HepG2 (cell line): ENCODE measurements around the gene MIER2. TPM values are rescaled to one million over a fixed set of nuclear protein-coding genes. Genes with fewer than 3 reads are reported as not detected.
A peak's percentile ranks its signal among the peaks of the same experiment; 100 is the strongest.

Source experiments
- ATAC-seq: fragments of 200-7000 bp; cut with Tn5 transposase; 3 replicates; pipeline ENCODE4 v1.9.1; 2020; ENCODE audit warnings: mild to moderate bottlenecking, moderate library complexity
- BruUV-seq: library from RNA; stranded (reverse); fragments of 400-500 nt; replicated peaks from 2 replicates; lab custom pipeline; 2021; lab: Mats Ljungman, UMichigan
- CTCF ChIA-PET: fragments of 300-600 bp; formaldehyde crosslinking; extraction: SDS; loops from one replicate; lab custom pipeline; 2021; ENCODE audit warnings: low total read pairs, inconsistent platforms, low intra/inter-chr PET ratio; lab: Yijun Ruan, JAX
- POLR2A ChIA-PET: fragments of 350-600 bp; sonication (Branson Sonifier 250); formaldehyde crosslinking; loops from one replicate; lab custom pipeline; 2020; ENCODE audit warnings: antibody characterized with exemption, inconsistent platforms; lab: Yijun Ruan, JAX
- DNase-seq: peaks from one replicate; pipeline ENCODE4 v3.0.0-alpha.2; 2015; ENCODE audit warnings: low spot score
- FAIRE-seq: peaks from 3 replicates; lab custom pipeline; 2011; peaks lifted over from hg19 to GRCh38; lab: Jason Lieb, UNC
- H2AFZ ChIP-seq: one replicate; pipeline ENCODE4 v1.6.1; 2011; ENCODE audit warnings: low read length, inconsistent platforms
- H3K27ac ChIP-seq: fragments of 300-600 bp; 3 replicates; pipeline ENCODE4 v1.8.0; 2011; ENCODE audit warnings: mixed run types, mild to moderate bottlenecking, mixed read lengths, low read length, inconsistent platforms; ENCODE audit not compliant: insufficient read depth; ENCODE audit errors: extremely low read length
- H3K27me3 ChIP-seq, 2 experiments: fragments of 200-600 bp in 1 of 2; 2 replicates in 1 of 2; 3 replicates in 1 of 2; pipeline versions ENCODE4 v1.6.0 to v1.8.0; 2011; ENCODE audit warnings: low read length in 2 of 2, mild to moderate bottlenecking in 2 of 2, moderate library complexity in 2 of 2, inconsistent platforms in 1 of 2; ENCODE audit not compliant: insufficient read depth in 2 of 2, control insufficient read depth in 1 of 2
- H3K36me3 ChIP-seq, 2 experiments: fragments of 200-600 bp in 1 of 2; replicated peaks in 1 of 2; 2 replicates in 1 of 2; 3 replicates in 1 of 2; pipeline versions ENCODE4 v1.5.1 to v1.8.0; 2011; ENCODE audit warnings: low read length in 2 of 2, inconsistent platforms in 1 of 2; ENCODE audit not compliant: insufficient read depth in 2 of 2, control insufficient read depth in 1 of 2
- H3K4me1 ChIP-seq: 2 replicates; pipeline ENCODE4 v1.5.1; 2012; ENCODE audit warnings: low read length, inconsistent platforms; ENCODE audit not compliant: insufficient read depth
- H3K4me2 ChIP-seq: 2 replicates; pipeline ENCODE4 v1.6.0; 2011; ENCODE audit warnings: low read depth, low read length, inconsistent platforms
- H3K4me3 ChIP-seq, 3 experiments: fragments of 200-600 bp in 1 of 3; sonication (generic), shearing (Covaris generic) in 1 of 3; replicated peaks in 1 of 3; 2 replicates each; pipeline ENCODE4 v1.5.1; 2011 to 2016; ENCODE audit warnings: low read length in 3 of 3, inconsistent platforms in 2 of 3, low read depth in 2 of 3, mild to moderate bottlenecking in 2 of 3, control low read depth in 1 of 3, mixed read lengths in 1 of 3; ENCODE audit not compliant: insufficient read depth in 1 of 3
- H3K79me2 ChIP-seq: one replicate; pipeline ENCODE4 v1.6.1; 2011; ENCODE audit warnings: low read length, inconsistent platforms; ENCODE audit not compliant: insufficient read depth
- H3K9ac ChIP-seq: 2 replicates; pipeline ENCODE4 v1.6.0; 2011; ENCODE audit warnings: mild to moderate bottlenecking, low read depth, low read length, inconsistent platforms; ENCODE audit not compliant: insufficient read depth
- H3K9me3 ChIP-seq: 2 replicates; pipeline ENCODE4 v1.5.1; 2012; ENCODE audit warnings: mild to moderate bottlenecking, low read length
- H4K20me1 ChIP-seq: 2 replicates; pipeline ENCODE4 v1.6.0; 2011; ENCODE audit warnings: inconsistent platforms, mild to moderate bottlenecking, low read length, moderate library complexity; ENCODE audit not compliant: insufficient read depth
- ATF4 ChIP-seq, 2 experiments: fragments of 450-650 bp in 1 of 2; sonication (generic) in 1 of 2; formaldehyde crosslinking; IDR thresholded peaks; 2 replicates each; pipeline versions ENCODE4 v1.5.0 to v1.8.0; 2020 to 2022; ENCODE audit warnings: mild to moderate bottlenecking in 1 of 2, missing genetic modification reagents in 1 of 2
- ATRX ChIP-seq: sonication (generic); formaldehyde crosslinking; IDR thresholded peaks from 2 replicates; pipeline ENCODE4 v1.4.0; 2020; ENCODE audit warnings: missing genetic modification reagents, borderline replicate concordance
- CERS6 ChIP-seq: sonication (generic); formaldehyde crosslinking; IDR thresholded peaks from 2 replicates; pipeline ENCODE4 v1.5.0; 2020; ENCODE audit warnings: missing genetic modification reagents
- KDM2A ChIP-seq: sonication (generic); formaldehyde crosslinking; IDR thresholded peaks from 2 replicates; pipeline ENCODE4 v1.4.0; 2020; ENCODE audit warnings: low read depth, missing genetic modification reagents, borderline replicate concordance
- MAFF ChIP-seq: IDR thresholded peaks from 2 replicates; pipeline ENCODE4 v1.6.1; 2011; ENCODE audit warnings: low read depth, low read length, improper control_type of control experiment
- MBD4 ChIP-seq: IDR thresholded peaks from 2 replicates; pipeline ENCODE4 v1.6.1; 2012; ENCODE audit warnings: low read length, inconsistent platforms, borderline replicate concordance
- NFYC ChIP-seq: IDR thresholded peaks from 2 replicates; pipeline ENCODE4 v1.6.1; 2016; ENCODE audit warnings: missing genetic modification reagents, missing compliant biosample characterization
- PAX8 ChIP-seq: sonication (generic); formaldehyde crosslinking; IDR thresholded peaks from 2 replicates; pipeline ENCODE4 v1.8.0; 2022; ENCODE audit warnings: mild to moderate bottlenecking, missing genetic modification reagents, borderline replicate concordance
- PCBP2 ChIP-seq: fragments of 200-400 bp; formaldehyde crosslinking; optimal IDR thresholded peaks from 2 replicates; pipeline ENCODE3; 2018; ENCODE audit warnings: low read length, low read depth; ENCODE audit not compliant: poor library complexity, severe bottlenecking
- RAD51 ChIP-seq: fragments of 450-650 bp; IDR thresholded peaks from 2 replicates; pipeline ENCODE4 v1.6.1; 2016; ENCODE audit warnings: borderline replicate concordance
- RBM22 ChIP-seq: fragments of 200-400 bp; formaldehyde crosslinking; optimal IDR thresholded peaks from 2 replicates; pipeline ENCODE3; 2017; ENCODE audit warnings: mild to moderate bottlenecking, low read length, moderate library complexity
- SOX5 ChIP-seq: IDR thresholded peaks from 2 replicates; pipeline ENCODE4 v1.6.1; 2016; ENCODE audit warnings: borderline replicate concordance
- TBL1XR1 ChIP-seq: fragments of 150-350 bp; IDR thresholded peaks from 2 replicates; pipeline ENCODE4 v1.6.1; 2014; ENCODE audit warnings: borderline replicate concordance, low read length; ENCODE audit not compliant: partially characterized antibody
- ZNF264 ChIP-seq: sonication (generic); formaldehyde crosslinking; IDR thresholded peaks from 2 replicates; pipeline ENCODE4 v1.4.0; 2020; ENCODE audit warnings: missing genetic modification reagents
- WGBS: methylation state at CpG from one replicate; pipeline ENCODE4 v1.1.6; 2017; ENCODE audit warnings: low lambda C conversion rate; 5-methylcytosine and 5-hydroxymethylcytosine counted together
- in situ Hi-C: cut with HindIII; loops from 2 replicates; pipeline ENCODE4 v1.10.0; 2017; ENCODE audit warnings: low pct_unique_long_range_greater_than_20kb; ENCODE audit not compliant: extremely low pct_ligation_motif_present
- intact Hi-C: fragments of 100-400 bp; cut with micrococcal nuclease; formaldehyde crosslinking; loops from one replicate; pipeline ENCODE4 v1.10.0; 2022; ENCODE audit not compliant: unreplicated experiment
- polyA plus RNA-seq, 8 experiments: library from polyadenylated mRNA; depleted of rRNA in 3 of 8; stranded (reverse) in 7 of 8; unstranded in 1 of 8; fragments of >200 nt; fragmentation: Illumina TruSeq in 4 of 8; extraction: Trizol in 4 of 8; gene quantifications; 2 replicates each; pipeline versions ENCODE4 v1.2.1 to v1.2.3, GENCODE V29; 2011 to 2016; ENCODE audit warnings: low read depth in 4 of 8, missing spikeins in 1 of 8, mixed read lengths in 1 of 8; ENCODE audit not compliant: insufficient read depth in 1 of 8
- total RNA-seq, 5 experiments: library from RNA; depleted of rRNA; stranded (reverse); fragments of >200 nt; fragmentation: Illumina TruSeq; extraction: Trizol; gene quantifications; 2 replicates each; pipeline ENCODE4 v1.2.3, GENCODE V29; 2016; ENCODE audit warnings: low read depth in 1 of 5
- TF ChIP-seq, protein P1 (sequence below): sonication (generic); formaldehyde crosslinking; IDR thresholded peaks from 2 replicates; pipeline ENCODE4; 2020; ENCODE audit warnings: missing genetic modification reagents, mild to moderate bottlenecking, borderline replicate concordance

MIER2 gene
- total and polyA plus RNA-seq, 2 of the 13 experiments (the other 11 are each of a cell fraction or from before 2014, with no cell fraction given), result 9.6 to 25.7 TPM

DNA sequence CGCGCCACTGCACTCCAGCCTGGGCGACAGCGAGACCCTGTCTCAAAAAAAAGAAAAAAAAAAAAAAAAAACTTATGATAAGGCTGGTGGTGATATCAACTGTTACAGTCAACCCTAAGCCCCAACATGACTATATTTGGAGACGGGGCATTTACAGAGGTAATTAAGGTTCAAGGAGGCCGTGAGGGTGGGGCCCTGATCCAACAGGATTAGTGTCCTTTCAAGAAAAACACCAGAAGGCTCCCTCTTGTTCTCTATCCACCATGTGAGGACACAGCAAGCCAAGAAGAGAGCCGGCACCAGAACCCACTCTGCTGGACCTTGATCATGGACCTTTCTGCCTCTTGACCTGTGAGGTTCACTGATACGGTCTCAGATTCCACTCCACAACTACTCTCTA, 14.1 kb downstream of the MIER2 start:
- ATAC-seq (no peak), FAIRE-seq (no peak), DNase-seq (no peak)
- ChIA-PET CTCF (no interaction called here), POLR2A (no interaction called here)
- WGBS, result 97% methylated on average over 8 of the region's 8 CpGs
- Histone ChIP-seq H3K4me3 (no peak overlapping the region), H3K36me3 (peaks cover 32 to 66% of the 10 kb centered on the region in 2 experiments), H3K4me1 (peaks cover 10% of the 10 kb centered on the region), H3K27ac (no peak overlapping the region), H2AFZ (no peak overlapping the region), H4K20me1 (peaks cover 18% of the 10 kb centered on the region), H3K79me2 (peaks cover 14% of the 10 kb centered on the region), H3K9me3 (peaks cover 9% of the 10 kb centered on the region), H3K9ac (no peak overlapping the region), H3K4me2 (no peak overlapping the region), H3K27me3 (no peaks in the 10 kb centered on the region)
- intact Hi-C loops (no loop called here), in situ Hi-C loops (no loop called here)
- no peak for TF ChIP-seq TBL1XR1
- TF ChIP-seq ZNF264 (CRISPR knock-in tag), result peak; percentile 96
- no TSS peak for BruUV-seq

DNA sequence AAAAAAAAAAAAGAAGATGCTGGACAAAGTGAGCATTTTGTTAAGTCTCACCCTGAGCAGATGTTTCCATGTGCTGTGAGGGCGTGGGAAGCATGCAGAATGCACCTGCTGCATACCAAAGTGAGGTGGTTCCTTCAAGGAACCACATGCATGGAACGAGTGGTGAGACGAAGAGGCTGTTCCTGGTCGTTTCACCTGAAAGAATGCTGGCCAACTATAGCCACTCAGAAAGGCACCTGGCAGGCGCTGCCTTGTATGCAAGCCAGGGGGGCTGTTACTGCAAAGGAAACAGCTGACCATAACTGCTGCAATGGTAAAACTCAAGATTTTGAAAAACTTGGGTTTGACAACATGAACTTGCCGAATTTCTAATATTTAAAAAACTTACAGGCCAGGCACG, 14.7 kb downstream of the MIER2 start:
- no peak for DNase-seq
- Histone ChIP-seq H3K4me3 (no peak overlapping the region), H3K9ac (no peak overlapping the region), H3K9me3 (peaks cover 9% of the 10 kb centered on the region), H3K79me2 (peaks cover 9% of the 10 kb centered on the region), H3K4me1 (peaks cover 4% of the 10 kb centered on the region), H3K36me3 (peaks cover 35 to 69% of the 10 kb centered on the region in 2 experiments), H4K20me1 (peaks cover 11% of the 10 kb centered on the region), H2AFZ (no peak overlapping the region), H3K27me3 (no peaks in the 10 kb centered on the region), H3K4me2 (no peak overlapping the region), H3K27ac (no peak overlapping the region)
- BruUV-seq, result no TSS peak
- ChIA-PET CTCF (no interaction called here), POLR2A (no interaction called here)
- intact Hi-C loops, result no loop called here
- 98% methylated on average over 7 of the region's 7 CpGs for WGBS
- no peak for ATAC-seq
- no peak for FAIRE-seq
- in situ Hi-C loops, result no loop called here
- TF ChIP-seq MAFF (no peak), KDM2A (CRISPR knock-in tag) (no peak), ATF4 (CRISPR knock-in tag; IDR thresholded peaks at IDR 0.05) (no peak), NFYC (CRISPR knock-in tag) (no peak), CERS6 (CRISPR knock-in tag) (no peak), PAX8 (no peak), PCBP2 (no peak), MBD4 (no peak), ATRX (CRISPR knock-in tag) (no peak), RAD51 (no peak), SOX5 (no peak), RBM22 (no peak)
- TF ChIP-seq, protein P1, sequence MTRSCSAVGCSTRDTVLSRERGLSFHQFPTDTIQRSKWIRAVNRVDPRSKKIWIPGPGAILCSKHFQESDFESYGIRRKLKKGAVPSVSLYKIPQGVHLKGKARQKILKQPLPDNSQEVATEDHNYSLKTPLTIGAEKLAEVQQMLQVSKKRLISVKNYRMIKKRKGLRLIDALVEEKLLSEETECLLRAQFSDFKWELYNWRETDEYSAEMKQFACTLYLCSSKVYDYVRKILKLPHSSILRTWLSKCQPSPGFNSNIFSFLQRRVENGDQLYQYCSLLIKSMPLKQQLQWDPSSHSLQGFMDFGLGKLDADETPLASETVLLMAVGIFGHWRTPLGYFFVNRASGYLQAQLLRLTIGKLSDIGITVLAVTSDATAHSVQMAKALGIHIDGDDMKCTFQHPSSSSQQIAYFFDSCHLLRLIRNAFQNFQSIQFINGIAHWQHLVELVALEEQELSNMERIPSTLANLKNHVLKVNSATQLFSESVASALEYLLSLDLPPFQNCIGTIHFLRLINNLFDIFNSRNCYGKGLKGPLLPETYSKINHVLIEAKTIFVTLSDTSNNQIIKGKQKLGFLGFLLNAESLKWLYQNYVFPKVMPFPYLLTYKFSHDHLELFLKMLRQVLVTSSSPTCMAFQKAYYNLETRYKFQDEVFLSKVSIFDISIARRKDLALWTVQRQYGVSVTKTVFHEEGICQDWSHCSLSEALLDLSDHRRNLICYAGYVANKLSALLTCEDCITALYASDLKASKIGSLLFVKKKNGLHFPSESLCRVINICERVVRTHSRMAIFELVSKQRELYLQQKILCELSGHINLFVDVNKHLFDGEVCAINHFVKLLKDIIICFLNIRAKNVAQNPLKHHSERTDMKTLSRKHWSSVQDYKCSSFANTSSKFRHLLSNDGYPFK (CRISPR knock-in tag), result no peak
